K562 (cell line): ENCODE data around the gene FGF4. TPM values are rescaled to one million over a fixed set of nuclear protein-coding genes. Genes with fewer than 3 reads are reported as not detected.
"Not testable (repeated sequence)": the region's sequence is repeated elsewhere in the genome, so short reads cannot be mapped to it uniquely, and the experiment has no call there.

Experiments
- ATAC-seq: fragments of 200-7000 bp; cut with Tn5 transposase; 3 replicates; pipeline ENCODE4 v1.9.1; 2020; ENCODE audit warnings: moderate library complexity
- BruUV-seq: library from RNA; stranded (reverse); fragments of 400-500 nt; replicated peaks from 2 replicates; lab custom pipeline; 2021; lab: Mats Ljungman, UMichigan
- CTCF ChIA-PET: fragments of 300-600 bp; formaldehyde crosslinking; extraction: SDS; loops from one replicate; lab custom pipeline; 2021; ENCODE audit warnings: low intra/inter-chr PET ratio; lab: Yijun Ruan, JAX
- POLR2A ChIA-PET: fragments of 300-600, 350-650 bp; sonication (Branson Sonifier 250); formaldehyde crosslinking; extraction: SDS; loops from one replicate; lab custom pipeline; 2021; ENCODE audit warnings: antibody characterized with exemption, inconsistent platforms; lab: Yijun Ruan, JAX
- DNase-seq, 4 experiments: peaks; one replicate each; pipeline versions ENCODE4 v3.0.0 to v3.0.0-alpha.2; 2011 to 2018; ENCODE audit warnings: low spot score in 3 of 4, mixed read lengths in 3 of 4; ENCODE audit errors: extremely low read depth in 1 of 4
- FAIRE-seq: peaks from 2 replicates; lab custom pipeline; 2011; peaks lifted over from hg19 to GRCh38; lab: Jason Lieb, UNC
- H2AFZ ChIP-seq: 2 replicates; pipeline ENCODE4 v1.6.0; 2011; ENCODE audit warnings: low read depth, low read length, control low read depth, inconsistent platforms
- H3K27ac ChIP-seq: fragments of 200-600 bp; 3 replicates; pipeline ENCODE4 v1.8.0; 2011; ENCODE audit warnings: low read depth, mild to moderate bottlenecking, control low read depth, inconsistent platforms, low read length, moderate library complexity, mixed read lengths; ENCODE audit errors: extremely low read depth
- H3K27me3 ChIP-seq, 2 experiments: fragments of 300-600 bp in 1 of 2; 2 replicates in 1 of 2; 3 replicates in 1 of 2; pipeline versions ENCODE4 v1.6.0 to v1.8.0; 2011; ENCODE audit warnings: inconsistent platforms in 2 of 2, low read length in 2 of 2, mild to moderate bottlenecking in 1 of 2, mixed read lengths in 1 of 2, moderate library complexity in 1 of 2; ENCODE audit not compliant: control insufficient read depth in 2 of 2, insufficient read depth in 2 of 2
- H3K36me3 ChIP-seq: fragments of 300-600 bp; 3 replicates; pipeline ENCODE4 v1.8.0; 2011; ENCODE audit warnings: mild to moderate bottlenecking, low read length, inconsistent platforms; ENCODE audit not compliant: control insufficient read depth, insufficient read depth
- H3K4me1 ChIP-seq, 2 experiments: fragments of 200-600 bp in 1 of 2; replicated peaks in 1 of 2; 2 replicates in 1 of 2; 3 replicates in 1 of 2; pipeline versions ENCODE4 v1.5.1 to v1.8.0; 2011; ENCODE audit warnings: inconsistent platforms in 2 of 2, low read length in 2 of 2, mild to moderate bottlenecking in 1 of 2, mixed read lengths in 1 of 2, moderate library complexity in 1 of 2; ENCODE audit not compliant: control insufficient read depth in 2 of 2, insufficient read depth in 2 of 2
- H3K4me2 ChIP-seq: 2 replicates; pipeline ENCODE4 v1.6.1; 2011; ENCODE audit warnings: low read length, control low read depth, inconsistent platforms, mixed read lengths; ENCODE audit not compliant: insufficient read depth
- H3K4me3 ChIP-seq: fragments of 200-600 bp; sonication (generic), shearing (Covaris generic); 2 replicates; pipeline ENCODE4 v1.5.1; 2016; ENCODE audit warnings: control low read depth, inconsistent platforms
- H3K79me2 ChIP-seq: fragments of 200-600 bp; 3 replicates; pipeline ENCODE4 v1.8.0; 2011; ENCODE audit warnings: low read length, inconsistent platforms; ENCODE audit not compliant: control insufficient read depth, insufficient read depth
- H3K9ac ChIP-seq, 2 experiments: 2 replicates each; pipeline versions ENCODE4 v1.6.0 to v1.6.1; 2011; ENCODE audit warnings: low read depth in 2 of 2, low read length in 2 of 2, control low read depth in 1 of 2, inconsistent platforms in 1 of 2, mild to moderate bottlenecking in 1 of 2, mixed read lengths in 1 of 2; ENCODE audit not compliant: insufficient read depth in 1 of 2
- H3K9me1 ChIP-seq: one replicate; pipeline ENCODE4 v1.6.0; 2011; ENCODE audit warnings: inconsistent platforms, mild to moderate bottlenecking, low read length, moderate library complexity; ENCODE audit not compliant: control insufficient read depth, insufficient read depth
- H3K9me3 ChIP-seq: replicated peaks from 2 replicates; pipeline ENCODE4 v1.5.1; 2011; ENCODE audit warnings: low read depth, low read length, inconsistent platforms; ENCODE audit not compliant: control insufficient read depth, insufficient read depth
- H4K20me1 ChIP-seq: replicated peaks from 2 replicates; pipeline ENCODE4 v1.6.1; 2011; ENCODE audit warnings: low read length, inconsistent platforms, mixed read lengths; ENCODE audit not compliant: control insufficient read depth, insufficient read depth
- BHLHE40 ChIP-seq: IDR thresholded peaks from 2 replicates; pipeline ENCODE4 v1.6.1; 2011; ENCODE audit warnings: low read length, improper control_type of control experiment
- CBX2 ChIP-seq: fragments of 200-600 bp; sonication (generic); IDR thresholded peaks from one replicate; pipeline ENCODE4 v1.6.1; 2012; ENCODE audit warnings: mild to moderate bottlenecking, low read length, inconsistent platforms; ENCODE audit not compliant: insufficient read depth, poor library complexity, severe bottlenecking
- DPF2 ChIP-seq: fragments of 450-650 bp; IDR thresholded peaks from 2 replicates; pipeline ENCODE4 v1.6.1; 2016
- ETS2 ChIP-seq: IDR thresholded peaks from 2 replicates; pipeline ENCODE4 v1.6.1; 2016; ENCODE audit warnings: borderline replicate concordance, missing genetic modification characterization, mild to moderate bottlenecking, moderate library complexity, missing compliant biosample characterization; ENCODE audit not compliant: poor library complexity, severe bottlenecking
- HDAC1 ChIP-seq, 2 experiments: fragments of 450-650 bp; IDR thresholded peaks; 2 replicates each; pipeline ENCODE4 v1.6.1; 2016 to 2017; ENCODE audit warnings: inconsistent platforms in 1 of 2, mild to moderate bottlenecking in 1 of 2, moderate library complexity in 1 of 2
- ILF3 ChIP-seq: fragments of 450-650 bp; IDR thresholded peaks from 2 replicates; pipeline ENCODE4 v1.6.1; 2018; ENCODE audit warnings: antibody characterized with exemption, mild to moderate bottlenecking, moderate library complexity, borderline replicate concordance
- MEF2D ChIP-seq: conservative IDR thresholded peaks from 2 replicates; pipeline ENCODE4 v1.6.1; 2016; ENCODE audit warnings: low read depth, missing genetic modification characterization, missing compliant biosample characterization
- SMARCA4 ChIP-seq: fragments of 450-650 bp; IDR thresholded peaks from 2 replicates; pipeline ENCODE4 v1.6.1; 2016
- SNIP1 ChIP-seq: fragments of 450-650 bp; IDR thresholded peaks from 2 replicates; pipeline ENCODE4 v1.7.1; 2017; ENCODE audit warnings: low read depth, mild to moderate bottlenecking
- TSC22D4 ChIP-seq: fragments of 450-650 bp; IDR thresholded peaks from 2 replicates; pipeline ENCODE4 v1.6.1; 2016; ENCODE audit warnings: missing genetic modification characterization, missing biosample characterization, control low read depth
- ZNF121 ChIP-seq: sonication (generic); formaldehyde crosslinking; conservative IDR thresholded peaks from 2 replicates; pipeline ENCODE4 v1.8.0; 2022; ENCODE audit warnings: missing genetic modification reagents
- ZNF232 ChIP-seq: sonication (generic); formaldehyde crosslinking; IDR thresholded peaks from 2 replicates; pipeline ENCODE4 v1.8.0; 2022; ENCODE audit warnings: mild to moderate bottlenecking, missing genetic modification reagents
- WGBS: fragments of 100-300 bp; shearing (Covaris generic); methylation state at CpG from one replicate; pipeline ENCODE4 v1.1.6; 2016; ENCODE audit warnings: low coverage, mixed read lengths; ENCODE audit not compliant: insufficient coverage; ENCODE audit errors: missing lambda C conversion rate; 5-methylcytosine and 5-hydroxymethylcytosine counted together
- in situ Hi-C: fragments of 300-500 bp; cut with MboI; formaldehyde crosslinking; loops from 4 replicates; pipeline ENCODE4 v1.15.0; 2018; ENCODE audit warnings: inconsistent platforms, mixed read lengths
- intact Hi-C: fragments of 100-400 bp; cut with micrococcal nuclease; formaldehyde crosslinking; loops from 2 replicates; pipeline ENCODE4 v1.14.2; 2022
- polyA plus RNA-seq, 8 experiments: library from polyadenylated mRNA; depleted of rRNA in 4 of 8; stranded (reverse) in 5 of 8; unstranded in 3 of 8; fragments of >200 nt; fragmentation: Nextera tagmentation in 2 of 8; fragmentation: Illumina TruSeq in 1 of 8; extraction: Ambion mirVana in 2 of 8; extraction: Trizol in 1 of 8; gene quantifications; 2 replicates each; pipeline versions ENCODE4 v1.2.1 to v1.2.3, GENCODE V29; 2011 to 2014; ENCODE audit warnings: inconsistent platforms in 1 of 8, missing spikeins in 1 of 8
- total RNA-seq, 7 experiments: library from RNA; depleted of rRNA in 6 of 7; stranded (reverse); fragments of >200 nt in 6 of 7; fragmentation: Illumina TruSeq in 2 of 7; extraction: Trizol in 2 of 7; gene quantifications; 2 replicates each; pipeline versions ENCODE4 v1.2.1 to v1.2.3, GENCODE V29; 2011 to 2021; ENCODE audit warnings: low replicate concordance in 1 of 7
- TF ChIP-seq, protein P1 (sequence below): fragments of 250-450 bp; sonication (Bioruptor Pico); IDR thresholded peaks from 2 replicates; pipeline ENCODE4 v1.8.0; 2021; ENCODE audit warnings: moderate library complexity, mild to moderate bottlenecking, inconsistent platforms
- TF ChIP-seq, protein P2 (sequence below): fragments of 250-450 bp; sonication (Bioruptor Pico); IDR thresholded peaks from 2 replicates; pipeline ENCODE4 v1.5.0; 2021; ENCODE audit warnings: mild to moderate bottlenecking, moderate library complexity

FGF4 gene
- total and polyA plus RNA-seq, 9 of the 15 experiments (the other 6 are each of a cell fraction or from before 2014, with no cell fraction given), result not detected

DNA sequence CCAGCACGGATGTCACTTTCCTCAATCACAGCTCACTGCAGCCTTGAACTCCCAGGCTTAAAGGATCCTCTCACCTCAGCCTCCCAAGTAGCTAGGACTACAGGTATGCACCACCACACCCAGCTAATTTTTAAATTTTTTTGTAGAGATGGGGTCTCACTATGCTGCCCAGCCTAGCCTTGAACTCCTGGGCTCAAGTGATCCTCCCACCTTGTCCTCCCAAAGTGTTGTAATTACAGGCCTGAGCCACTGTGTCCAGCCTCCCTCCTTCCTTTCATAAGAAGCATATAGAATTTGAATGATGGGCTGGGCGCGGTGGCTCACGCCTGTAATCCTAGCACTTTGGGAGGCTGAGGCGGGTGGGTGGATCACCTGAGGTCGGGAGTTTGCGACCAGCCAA, 10.2 kb downstream of the FGF4 start:
- in situ Hi-C loops, H3K79me2 ChIP-seq, DNase-seq, H3K4me3 ChIP-seq, H3K4me1 ChIP-seq, H3K9me3 ChIP-seq, BruUV-seq, H4K20me1 ChIP-seq, intact Hi-C loops, H3K36me3 ChIP-seq, H3K27ac ChIP-seq, H3K9me1 ChIP-seq, H2AFZ ChIP-seq, FAIRE-seq, H3K9ac ChIP-seq, ATAC-seq, H3K4me2 ChIP-seq, CTCF ChIA-PET: not testable (repeated sequence)
- H3K27me3 ChIP-seq, result peaks cover 16 to 61% of the 10 kb centered on the region in 2 experiments; a peak in 4 of 5 replicates
- POLR2A ChIA-PET, result interaction anchor here (0.6 kb wide), 1 partner anchor 81 kb away, joined by 4 read pairs; no protein-coding TSS in a partner anchor
- TF ChIP-seq ZNF121 (CRISPR knock-in tag), result peak; percentile 50; the same call in 1 of the 2 replicates
- 31% methylated on average over 7 of the region's 7 CpGs for WGBS

DNA sequence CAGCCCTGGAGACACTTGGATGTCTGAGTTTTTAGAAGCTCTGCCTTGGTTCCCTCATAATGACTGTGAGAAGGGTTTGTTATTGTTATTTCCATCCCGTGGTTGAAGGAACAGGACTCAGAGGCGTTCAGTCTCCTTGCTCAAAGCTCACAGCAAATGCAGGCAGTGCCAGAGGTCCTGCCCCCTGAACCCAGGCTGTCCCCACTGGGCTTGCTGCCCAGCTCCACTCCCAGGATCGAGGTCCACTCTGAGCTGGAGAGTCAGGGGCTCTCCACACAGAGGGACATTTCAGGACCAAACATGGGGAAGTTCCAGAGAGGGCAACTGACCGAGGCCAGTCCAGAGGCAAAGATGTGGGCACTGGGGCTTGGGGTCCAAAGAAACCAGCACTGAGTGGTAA, 14.8 kb downstream of the FGF4 start:
- intact Hi-C loops, result no loop called here
- POLR2A ChIA-PET, result interaction anchor here (1.2 kb wide), 1 partner anchor 10 kb away, joined by 3 read pairs; no protein-coding TSS in a partner anchor
- no peak for DNase-seq
- TF ChIP-seq MEF2D (tag) (no peak), HDAC1 (IDR thresholded peaks at IDR 0.05) (no peak), DPF2 (no peak), SMARCA4 (no peak), TSC22D4 (tag) (no peak), BHLHE40 (no peak), ZNF232 (CRISPR knock-in tag) (no peak), SNIP1 (no peak), ETS2 (tag) (no peak), CBX2 (no peak), ILF3 (no peak)
- TF ChIP-seq, protein P1, sequence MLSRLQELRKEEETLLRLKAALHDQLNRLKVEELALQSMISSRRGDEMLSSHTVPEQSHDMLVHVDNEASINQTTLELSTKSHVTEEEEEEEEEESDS (CRISPR knock-in tag), result no peak
- TF ChIP-seq, protein P2, sequence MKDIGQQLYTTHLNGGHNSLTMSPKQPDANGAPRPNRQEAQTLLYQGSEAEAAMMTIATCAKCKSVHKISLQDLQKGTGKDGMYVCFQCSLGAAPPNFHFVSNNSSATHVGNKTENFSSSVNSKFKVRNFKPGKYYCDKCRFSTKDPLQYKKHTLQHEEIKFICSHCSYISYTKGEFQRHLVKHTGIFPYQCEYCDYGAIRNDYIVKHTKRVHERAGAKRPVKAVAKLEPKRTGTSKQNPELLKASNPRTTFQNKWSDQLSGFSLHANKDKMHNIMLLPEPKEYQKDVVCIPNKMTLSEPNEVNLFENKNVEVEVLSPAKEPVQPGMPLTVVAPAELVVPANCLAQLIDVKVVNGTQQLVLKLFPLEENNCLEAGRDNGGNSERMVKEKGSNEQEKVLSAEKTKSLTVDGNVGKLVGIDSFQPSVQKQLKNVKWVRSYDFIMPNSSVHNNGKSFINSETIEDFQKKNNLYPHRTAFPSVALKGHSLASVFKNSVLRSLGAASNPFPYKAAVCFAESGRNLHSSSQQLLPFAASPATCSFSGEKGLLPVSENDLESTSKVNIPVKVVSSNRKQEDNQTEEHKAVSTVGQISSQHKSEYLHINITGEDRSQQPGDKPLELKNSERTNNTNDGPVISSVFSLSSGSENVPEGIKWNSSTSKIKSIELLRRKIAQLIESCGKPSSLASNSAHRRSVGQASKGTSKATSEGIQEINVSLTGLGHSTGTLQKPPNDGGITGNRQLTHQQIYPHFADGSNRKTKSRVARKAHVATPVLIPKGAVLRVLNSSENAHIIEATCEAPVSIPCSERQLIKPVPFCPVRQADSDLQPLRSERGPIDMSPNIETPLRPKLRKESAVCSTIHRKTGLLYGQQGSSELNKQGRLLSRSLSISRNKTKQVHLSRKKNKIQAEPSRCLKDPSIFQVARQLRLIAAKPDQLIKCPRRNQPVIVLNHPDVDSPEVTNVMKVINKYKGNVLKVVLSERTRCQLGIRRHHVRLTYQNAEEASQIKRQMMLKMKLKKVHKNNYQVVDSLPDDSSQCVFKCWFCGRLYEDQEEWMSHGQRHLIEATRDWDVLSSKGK (CRISPR knock-in tag), result no peak

More for the DNA sequence above, 14.8 kb downstream of the FGF4 start:
- Histone ChIP-seq H4K20me1 (no peaks in the 10 kb centered on the region), H3K4me1 (no peaks in the 10 kb centered on the region), H2AFZ (no peak overlapping the region), H3K9me1 (no peaks in the 10 kb centered on the region), H3K27ac (no peak overlapping the region), H3K4me3 (no peak overlapping the region), H3K9ac (no peak overlapping the region), H3K4me2 (no peak overlapping the region), H3K36me3 (no peaks in the 10 kb centered on the region), H3K9me3 (no peaks in the 10 kb centered on the region; the same call in 1 of the 2 replicates), H3K79me2 (no peaks in the 10 kb centered on the region), H3K27me3 (peaks cover 0 to 62% of the 10 kb centered on the region in 2 experiments; a peak in 4 of 5 replicates)
- in situ Hi-C loops, result no loop called here
- FAIRE-seq, result no peak
- WGBS, result 0% methylated on average over 3 of the region's 4 CpGs
- ATAC-seq, result no peak
- CTCF ChIA-PET, result no interaction called here
- BruUV-seq, result no TSS peak
